ENCODE data around the gene MEST.
"Not testable (repeated sequence)": the region's sequence is repeated elsewhere in the genome, so short reads cannot be mapped to it uniquely, and the experiment has no call there.

The MEST gene

GRCh38 chr7:130524628-130525027, 32.7 kb downstream of the MEST start:
- TF ChIP-seq EZH2phosphoT487 (conservative IDR thresholded peaks at IDR 0.05; ENCODE audit: low read length) = no peak
- TF ChIP-seq CTCF (IDR thresholded peaks at IDR 0.05; ENCODE audit: insufficient read depth, low read length, poor library complexity, severe bottlenecking) = no peak
- Histone ChIP-seq H3K36me3 (ENCODE audit: low read length) (peaks cover 6% of the 10 kb centered on the region; the same call in 1 of the 2 replicates), H4K20me1 (ENCODE audit: low read depth, low read length) (no peaks in the 10 kb centered on the region), H3K4me2 (ENCODE audit: low read depth, low read length, poor library complexity, severe bottlenecking) (no peak overlapping the region), H3K9me2 (replicated peaks; ENCODE audit: insufficient read depth, low read length) (no peaks in the 10 kb centered on the region), H3K9ac (ENCODE audit: low read length) (no peak overlapping the region), H3F3A (ENCODE audit: insufficient read depth) (no peaks in the 10 kb centered on the region), H3K27ac (ENCODE audit: low read depth, low read length) (no peak overlapping the region), H3K9me3 (ENCODE audit: insufficient read depth, low read length) (no peaks in the 10 kb centered on the region), H2AFZ (ENCODE audit: low read depth, low read length, severe bottlenecking) (no peak overlapping the region), H3K4me3 (ENCODE audit: insufficient read depth, low read length, poor library complexity, severe bottlenecking) (no peak overlapping the region), H3K79me2 (ENCODE audit: insufficient read depth, low read length) (no peaks in the 10 kb centered on the region), H3K27me3 (ENCODE audit: low read length) (no peaks in the 10 kb centered on the region)

DNA sequence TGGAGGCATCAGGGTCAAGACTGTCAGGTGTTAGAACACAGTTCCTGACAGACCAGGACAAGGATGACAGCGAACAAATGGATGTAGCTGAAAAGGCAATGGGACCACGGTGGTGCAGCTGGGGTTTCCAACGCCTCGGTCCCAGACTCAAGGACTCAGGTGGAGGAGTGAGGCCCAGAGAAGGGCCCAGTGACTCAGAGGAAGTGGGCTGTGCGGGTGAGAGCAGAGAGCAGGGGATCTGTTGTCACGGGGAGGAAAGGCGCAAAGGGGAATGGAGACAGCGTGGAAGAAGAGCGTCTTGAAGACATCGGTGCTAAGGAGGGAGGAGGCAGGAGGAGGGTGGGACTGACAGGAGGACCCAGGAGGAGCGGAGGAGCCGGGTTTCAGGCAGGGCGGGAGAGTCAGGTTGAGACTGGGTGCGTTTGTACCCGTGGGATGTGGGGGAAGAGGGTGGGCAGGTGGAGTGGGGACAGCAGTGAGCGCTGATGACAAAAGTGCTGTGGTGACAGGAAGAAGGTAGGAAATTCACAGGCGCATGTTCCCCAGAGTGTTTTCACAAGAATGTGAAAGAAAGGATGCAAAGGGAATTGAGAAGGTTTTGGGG, 36.0 kb downstream of the MEST start:
- H3K27me3 ChIP-seq (ENCODE audit: low read length); H3K4me2 ChIP-seq (ENCODE audit: low read depth, low read length, poor library complexity, severe bottlenecking); H3K4me3 ChIP-seq (ENCODE audit: insufficient read depth, low read length, poor library complexity, severe bottlenecking); H3K79me2 ChIP-seq (ENCODE audit: insufficient read depth, low read length); H3K36me3 ChIP-seq (ENCODE audit: low read length); H3F3A ChIP-seq (ENCODE audit: insufficient read depth); H4K20me1 ChIP-seq (ENCODE audit: low read depth, low read length); H3K9me3 ChIP-seq (ENCODE audit: insufficient read depth, low read length); H3K27ac ChIP-seq (ENCODE audit: low read depth, low read length); H2AFZ ChIP-seq (ENCODE audit: low read depth, low read length, severe bottlenecking); H3K9ac ChIP-seq (ENCODE audit: low read length); H3K9me2 ChIP-seq (replicated peaks; ENCODE audit: insufficient read depth, low read length): not testable (repeated sequence)

GRCh38 chr7:130529417-130529816, 37.5 kb downstream of the MEST start:
- Histone ChIP-seq H3K9me2 (replicated peaks; ENCODE audit: insufficient read depth, low read length) (no peaks in the 10 kb centered on the region), H3K27me3 (ENCODE audit: low read length) (no peaks in the 10 kb centered on the region), H3K4me2 (ENCODE audit: low read depth, low read length, poor library complexity, severe bottlenecking) (no peak overlapping the region), H3K4me3 (ENCODE audit: insufficient read depth, low read length, poor library complexity, severe bottlenecking) (no peak overlapping the region), H4K20me1 (ENCODE audit: low read depth, low read length) (no peaks in the 10 kb centered on the region), H3K27ac (ENCODE audit: low read depth, low read length) (no peak overlapping the region), H3K36me3 (ENCODE audit: low read length) (no peaks in the 10 kb centered on the region), H3F3A (ENCODE audit: insufficient read depth) (no peaks in the 10 kb centered on the region), H3K9ac (ENCODE audit: low read length) (no peak overlapping the region), H2AFZ (ENCODE audit: low read depth, low read length, severe bottlenecking) (no peak overlapping the region), H3K79me2 (ENCODE audit: insufficient read depth, low read length) (no peaks in the 10 kb centered on the region), H3K9me3 (ENCODE audit: insufficient read depth, low read length) (no peaks in the 10 kb centered on the region)
- no peak for TF ChIP-seq EZH2phosphoT487 (conservative IDR thresholded peaks at IDR 0.05; ENCODE audit: low read length)
- TF ChIP-seq CTCF (IDR thresholded peaks at IDR 0.05; ENCODE audit: insufficient read depth, low read length, poor library complexity, severe bottlenecking) = no peak

GRCh38 chr7:130537894-130538293, 46.0 kb downstream of the MEST start:
- not testable (repeated sequence) for H3K27me3 ChIP-seq (ENCODE audit: low read length); H2AFZ ChIP-seq (ENCODE audit: low read depth, low read length, severe bottlenecking); H4K20me1 ChIP-seq (ENCODE audit: low read depth, low read length); H3K27ac ChIP-seq (ENCODE audit: low read depth, low read length); H3K79me2 ChIP-seq (ENCODE audit: insufficient read depth, low read length); H3K9me3 ChIP-seq (ENCODE audit: insufficient read depth, low read length); H3F3A ChIP-seq (ENCODE audit: insufficient read depth); H3K9ac ChIP-seq (ENCODE audit: low read length); H3K4me2 ChIP-seq (ENCODE audit: low read depth, low read length, poor library complexity, severe bottlenecking); H3K9me2 ChIP-seq (replicated peaks; ENCODE audit: insufficient read depth, low read length); H3K4me3 ChIP-seq (ENCODE audit: insufficient read depth, low read length, poor library complexity, severe bottlenecking); H3K36me3 ChIP-seq (ENCODE audit: low read length)

GRCh38 chr7:130541287-130541686, 49.4 kb downstream of the MEST start:
- H4K20me1 ChIP-seq (ENCODE audit: low read depth, low read length); H3K27me3 ChIP-seq (ENCODE audit: low read length); H3K27ac ChIP-seq (ENCODE audit: low read depth, low read length); H3K9me2 ChIP-seq (replicated peaks; ENCODE audit: insufficient read depth, low read length); H3K9ac ChIP-seq (ENCODE audit: low read length); H3K9me3 ChIP-seq (ENCODE audit: insufficient read depth, low read length); H3K4me2 ChIP-seq (ENCODE audit: low read depth, low read length, poor library complexity, severe bottlenecking); H3K4me3 ChIP-seq (ENCODE audit: insufficient read depth, low read length, poor library complexity, severe bottlenecking); H3F3A ChIP-seq (ENCODE audit: insufficient read depth); H2AFZ ChIP-seq (ENCODE audit: low read depth, low read length, severe bottlenecking); H3K79me2 ChIP-seq (ENCODE audit: insufficient read depth, low read length): not testable (repeated sequence)
- H3K36me3 ChIP-seq (ENCODE audit: low read length) = peaks cover 15% of the 10 kb centered on the region; the same call in 1 of the 2 replicates

- peaks cover 19% of the 10 kb centered on the region; the same call in 1 of the 2 replicates for H3K36me3 ChIP-seq (ENCODE audit: low read length)
- not testable (repeated sequence) for H3F3A ChIP-seq (ENCODE audit: insufficient read depth); H3K79me2 ChIP-seq (ENCODE audit: insufficient read depth, low read length); H4K20me1 ChIP-seq (ENCODE audit: low read depth, low read length); H3K4me2 ChIP-seq (ENCODE audit: low read depth, low read length, poor library complexity, severe bottlenecking); H3K4me3 ChIP-seq (ENCODE audit: insufficient read depth, low read length, poor library complexity, severe bottlenecking); H3K27me3 ChIP-seq (ENCODE audit: low read length); H2AFZ ChIP-seq (ENCODE audit: low read depth, low read length, severe bottlenecking); H3K9me3 ChIP-seq (ENCODE audit: insufficient read depth, low read length); H3K9me2 ChIP-seq (replicated peaks; ENCODE audit: insufficient read depth, low read length); H3K9ac ChIP-seq (ENCODE audit: low read length); H3K27ac ChIP-seq (ENCODE audit: low read depth, low read length)
These were observed 50.4 kb downstream of the MEST start for GRCh38 chr7:130542297-130542696.

Measured in SU-DHL-6 (cell line).